ENCODE data around the gene SLC15A5.

- no peak for TF ChIP-seq POLR2AphosphoS5 (IDR thresholded peaks at IDR 0.05; ENCODE audit: low read depth, low read length)
- no peak for TF ChIP-seq MAX (IDR thresholded peaks at IDR 0.05; ENCODE audit: low read depth)
- TF ChIP-seq TAF1 (IDR thresholded peaks at IDR 0.05; ENCODE audit: borderline replicate concordance, low read depth, low read length) = no peak
- no peak for TF ChIP-seq EZH2phosphoT487 (IDR thresholded peaks at IDR 0.05; ENCODE audit: borderline replicate concordance, low read depth)
- TF ChIP-seq CTCF (IDR thresholded peaks at IDR 0.05) = no peak
- TF ChIP-seq JUND (IDR thresholded peaks at IDR 0.05) = no peak
Measured at GRCh38 chr12:16148938-16149337, 128.5 kb downstream of the SLC15A5 start.
